ENCODE results near the gene ZNF25.

The ZNF25 gene

GRCh38 chr10:37952926-37953325, 23.5 kb downstream of the ZNF25 start:
- TF ChIP-seq FOXM1 (IDR thresholded peaks at IDR 0.05; ENCODE audit: borderline replicate concordance) = no peak
- TF ChIP-seq PKNOX1 (IDR thresholded peaks at IDR 0.05) = no peak

GRCh38 chr10:37952043-37952755, 24.2 kb downstream of the ZNF25 start:
- no peak for DNase-seq (ENCODE audit: extremely low spot score)
- POLR2A ChIA-PET = no interaction called here
- CTCF ChIA-PET = no interaction called here
- TF ChIP-seq CTBP1 (IDR thresholded peaks at IDR 0.05; ENCODE audit: borderline replicate concordance) (no peak), L3MBTL2 (conservative IDR thresholded peaks at IDR 0.05) (no peak), FOXA1 (IDR thresholded peaks at IDR 0.05) (no peak)

More at GRCh38 chr10:37952926-37953325, 23.5 kb downstream of the ZNF25 start:
- ChIA-PET CTCF (no interaction called here), POLR2A (no interaction called here)
- no peak for DNase-seq (ENCODE audit: extremely low spot score)

GRCh38 chr10:37948210-37948609, 28.2 kb downstream of the ZNF25 start:
- POLR2A ChIA-PET = no interaction called here
- no peak for TF ChIP-seq FOXK2 (IDR thresholded peaks at IDR 0.05)
- no peak for TF ChIP-seq SUZ12 (IDR thresholded peaks at IDR 0.05)
- no peak for TF ChIP-seq FOXM1 (IDR thresholded peaks at IDR 0.05; ENCODE audit: borderline replicate concordance)
- no peak for TF ChIP-seq LEF1 (IDR thresholded peaks at IDR 0.05; ENCODE audit: borderline replicate concordance)
- TF ChIP-seq ZNF384 (IDR thresholded peaks at IDR 0.05) = no peak
- CTCF ChIA-PET = no interaction called here
- DNase-seq (ENCODE audit: extremely low spot score) = no peak

GRCh38 chr10:37947526-37947925, 28.9 kb downstream of the ZNF25 start:
- TF ChIP-seq TARDBP (IDR thresholded peaks at IDR 0.05) = no peak
- no peak for TF ChIP-seq PKNOX1 (IDR thresholded peaks at IDR 0.05)
- TF ChIP-seq BHLHE40 (IDR thresholded peaks at IDR 0.05; ENCODE audit: borderline replicate concordance) = no peak
- no peak for TF ChIP-seq FOXM1 (IDR thresholded peaks at IDR 0.05; ENCODE audit: borderline replicate concordance)
- no peak for TF ChIP-seq SUZ12 (IDR thresholded peaks at IDR 0.05)
- no peak for TF ChIP-seq FOXA1 (IDR thresholded peaks at IDR 0.05)
- TF ChIP-seq ARNT (IDR thresholded peaks at IDR 0.05) = no peak
- no peak for TF ChIP-seq HDGF (IDR thresholded peaks at IDR 0.05; ENCODE audit: borderline replicate concordance)
- TF ChIP-seq ELF4 (IDR thresholded peaks at IDR 0.05) = no peak
- no peak for TF ChIP-seq LEF1 (IDR thresholded peaks at IDR 0.05; ENCODE audit: borderline replicate concordance)
- TF ChIP-seq ZNF384 (IDR thresholded peaks at IDR 0.05) = no peak
- POLR2A ChIA-PET = no interaction called here

GRCh38 chr10:37937864-37938263, 38.6 kb downstream of the ZNF25 start:
- TF ChIP-seq NFRKB (IDR thresholded peaks at IDR 0.05) (no peak), ARNT (IDR thresholded peaks at IDR 0.05) (no peak), CTBP1 (IDR thresholded peaks at IDR 0.05; ENCODE audit: borderline replicate concordance) (no peak), BHLHE40 (IDR thresholded peaks at IDR 0.05; ENCODE audit: borderline replicate concordance) (no peak), SUZ12 (IDR thresholded peaks at IDR 0.05) (no peak), TARDBP (IDR thresholded peaks at IDR 0.05) (no peak), HDGF (IDR thresholded peaks at IDR 0.05; ENCODE audit: borderline replicate concordance) (no peak), FOXK2 (IDR thresholded peaks at IDR 0.05) (no peak), ELF4 (IDR thresholded peaks at IDR 0.05) (no peak), L3MBTL2 (conservative IDR thresholded peaks at IDR 0.05) (no peak), FOXA1 (IDR thresholded peaks at IDR 0.05) (no peak), LEF1 (IDR thresholded peaks at IDR 0.05; ENCODE audit: borderline replicate concordance) (no peak), FOXM1 (IDR thresholded peaks at IDR 0.05; ENCODE audit: borderline replicate concordance) (no peak), PKNOX1 (IDR thresholded peaks at IDR 0.05) (no peak)
- ChIA-PET POLR2A (no interaction called here), CTCF (interaction anchor here (0.7 kb wide), 1 partner anchor 16 kb away, joined by 3 read pairs; no protein-coding TSS in a partner anchor)
- no peak for DNase-seq (ENCODE audit: extremely low spot score)

More at GRCh38 chr10:37947526-37947925, 28.9 kb downstream of the ZNF25 start:
- DNase-seq (ENCODE audit: extremely low spot score) = no peak
- CTCF ChIA-PET = no interaction called here

GRCh38 chr10:37934791-37935190, 41.7 kb downstream of the ZNF25 start:
- ChIA-PET CTCF (interaction anchor here (0.7 kb wide), 1 partner anchor 17 kb away, joined by 3 read pairs; no protein-coding TSS in a partner anchor), POLR2A (no interaction called here)
- DNase-seq (ENCODE audit: extremely low spot score) = no peak
- TF ChIP-seq FOXM1 (IDR thresholded peaks at IDR 0.05; ENCODE audit: borderline replicate concordance) (no peak), L3MBTL2 (conservative IDR thresholded peaks at IDR 0.05) (no peak), LEF1 (IDR thresholded peaks at IDR 0.05; ENCODE audit: borderline replicate concordance) (no peak), SUZ12 (IDR thresholded peaks at IDR 0.05) (no peak), SP1 (IDR thresholded peaks at IDR 0.05) (no peak), BHLHE40 (IDR thresholded peaks at IDR 0.05; ENCODE audit: borderline replicate concordance) (no peak), ELF4 (IDR thresholded peaks at IDR 0.05) (no peak), NFRKB (IDR thresholded peaks at IDR 0.05) (no peak), PKNOX1 (IDR thresholded peaks at IDR 0.05) (no peak), HDGF (IDR thresholded peaks at IDR 0.05; ENCODE audit: borderline replicate concordance) (no peak), TARDBP (IDR thresholded peaks at IDR 0.05) (no peak)
